DND-41 (cell line): ENCODE results near the gene HMBS.

Source experiments
- ATAC-seq: fragments of 200-7000 bp; cut with Tn5 transposase; 3 replicates; pipeline ENCODE4 v1.9.1; 2021; ENCODE audit warnings: low read depth; ENCODE audit not compliant: insufficient read depth
- DNase-seq: peaks from one replicate; pipeline ENCODE4 v3.0.0-alpha.2; 2020
- H2AFZ ChIP-seq: 2 replicates; pipeline ENCODE4 v1.6.0; 2012; ENCODE audit warnings: low read depth, low read length
- H3K27ac ChIP-seq: 2 replicates; pipeline ENCODE4 v1.5.1; 2012; ENCODE audit warnings: low read length, inconsistent platforms
- H3K27me3 ChIP-seq: fragments of 200-600 bp; sonication (generic); 2 replicates; pipeline ENCODE4 v1.6.0; 2012; ENCODE audit warnings: low read length, mild to moderate bottlenecking, inconsistent platforms; ENCODE audit not compliant: insufficient read depth, poor library complexity
- H3K36me3 ChIP-seq: 2 replicates; pipeline ENCODE4 v1.5.1; 2012; ENCODE audit warnings: low read length, inconsistent platforms; ENCODE audit not compliant: insufficient read depth
- H3K4me1 ChIP-seq: 2 replicates; pipeline ENCODE4 v1.5.1; 2012; ENCODE audit warnings: mild to moderate bottlenecking, low read length; ENCODE audit not compliant: insufficient read depth
- H3K4me2 ChIP-seq: 2 replicates; pipeline ENCODE4 v1.6.0; 2012; ENCODE audit warnings: mild to moderate bottlenecking, moderate library complexity, low read length, inconsistent platforms; ENCODE audit not compliant: insufficient read depth
- H3K4me3 ChIP-seq, 2 experiments: fragments of 200-600 bp in 1 of 2; shearing (Covaris generic) in 1 of 2; 2 replicates each; pipeline ENCODE4 v1.5.1; 2012 to 2016; ENCODE audit warnings: inconsistent platforms in 2 of 2, low read length in 2 of 2, mild to moderate bottlenecking in 2 of 2, low read depth in 1 of 2, moderate library complexity in 1 of 2
- H3K79me2 ChIP-seq: 2 replicates; pipeline ENCODE4 v1.6.0; 2012; ENCODE audit warnings: low read length, inconsistent platforms; ENCODE audit not compliant: insufficient read depth
- H3K9ac ChIP-seq: 2 replicates; pipeline ENCODE4 v1.6.0; 2012; ENCODE audit warnings: low read depth, mild to moderate bottlenecking, inconsistent platforms, low read length, moderate library complexity
- H3K9me3 ChIP-seq: 2 replicates; pipeline ENCODE4 v1.5.1; 2012; ENCODE audit warnings: low read length, moderate library complexity, mild to moderate bottlenecking, inconsistent platforms; ENCODE audit not compliant: insufficient read depth, severe bottlenecking
- H4K20me1 ChIP-seq: 2 replicates; pipeline ENCODE4 v1.6.0; 2012; ENCODE audit warnings: low read length; ENCODE audit not compliant: insufficient read depth
- EZH2 ChIP-seq: IDR thresholded peaks from 3 replicates; pipeline ENCODE4 v1.6.1; 2012; ENCODE audit warnings: borderline replicate concordance, low read depth, mild to moderate bottlenecking, moderate library complexity, low read length, inconsistent platforms; ENCODE audit not compliant: severe bottlenecking
- TF ChIP-seq, protein P1 (sequence below): IDR thresholded peaks from 2 replicates; pipeline ENCODE4 v1.5.1; 2012; ENCODE audit warnings: borderline replicate concordance, low read length, moderate library complexity, mild to moderate bottlenecking; ENCODE audit not compliant: poor library complexity, severe bottlenecking; ENCODE audit errors: extremely low read depth

The HMBS gene

DNA sequence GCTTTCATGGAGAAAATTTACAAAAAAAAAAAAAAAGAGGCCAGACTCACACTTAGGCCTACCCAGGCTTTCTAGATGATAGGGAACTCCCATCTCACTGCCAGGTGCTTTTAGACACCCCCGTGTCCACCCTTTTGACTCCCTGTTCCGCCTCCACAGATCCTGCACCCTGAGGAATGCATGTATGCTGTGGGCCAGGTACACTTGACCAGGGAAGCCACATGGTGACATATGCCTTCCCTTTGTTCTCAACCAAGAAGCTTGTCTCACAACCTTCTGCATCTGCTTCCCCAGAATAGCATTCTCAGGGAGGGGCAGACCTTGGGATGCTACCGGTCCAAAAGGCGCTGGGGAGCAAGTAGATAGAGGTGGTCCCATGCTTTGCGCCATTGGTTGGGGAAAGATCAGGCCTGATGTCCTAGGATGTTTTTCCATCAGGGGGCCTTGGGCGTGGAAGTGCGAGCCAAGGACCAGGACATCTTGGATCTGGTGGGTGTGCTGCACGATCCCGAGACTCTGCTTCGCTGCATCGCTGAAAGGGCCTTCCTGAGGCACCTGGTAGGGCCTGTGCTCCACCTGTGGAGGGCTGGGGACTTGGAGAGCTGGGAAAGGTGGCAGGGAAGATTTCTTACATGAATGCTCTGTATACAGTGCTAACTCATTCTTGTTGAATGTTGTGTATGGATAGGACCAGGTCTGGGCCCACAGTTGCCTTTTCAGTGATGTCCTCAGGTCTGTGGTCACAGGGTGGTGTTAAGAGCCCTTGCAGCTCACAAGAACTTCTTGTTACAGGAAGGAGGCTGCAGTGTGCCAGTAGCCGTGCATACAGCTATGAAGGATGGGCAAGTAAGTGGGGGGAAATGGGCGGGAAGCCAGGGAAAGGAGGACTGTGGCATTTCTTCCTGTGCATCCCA, 7.5 kb downstream of the HMBS start:
- peaks cover 59% of the 10 kb centered on the region for H3K36me3 ChIP-seq
- peak overlapping the region; percentile 99 for H3K9ac ChIP-seq
- no peaks in the 10 kb centered on the region for H3K9me3 ChIP-seq
- TF ChIP-seq EZH2, result no peak
- TF ChIP-seq, protein P1, sequence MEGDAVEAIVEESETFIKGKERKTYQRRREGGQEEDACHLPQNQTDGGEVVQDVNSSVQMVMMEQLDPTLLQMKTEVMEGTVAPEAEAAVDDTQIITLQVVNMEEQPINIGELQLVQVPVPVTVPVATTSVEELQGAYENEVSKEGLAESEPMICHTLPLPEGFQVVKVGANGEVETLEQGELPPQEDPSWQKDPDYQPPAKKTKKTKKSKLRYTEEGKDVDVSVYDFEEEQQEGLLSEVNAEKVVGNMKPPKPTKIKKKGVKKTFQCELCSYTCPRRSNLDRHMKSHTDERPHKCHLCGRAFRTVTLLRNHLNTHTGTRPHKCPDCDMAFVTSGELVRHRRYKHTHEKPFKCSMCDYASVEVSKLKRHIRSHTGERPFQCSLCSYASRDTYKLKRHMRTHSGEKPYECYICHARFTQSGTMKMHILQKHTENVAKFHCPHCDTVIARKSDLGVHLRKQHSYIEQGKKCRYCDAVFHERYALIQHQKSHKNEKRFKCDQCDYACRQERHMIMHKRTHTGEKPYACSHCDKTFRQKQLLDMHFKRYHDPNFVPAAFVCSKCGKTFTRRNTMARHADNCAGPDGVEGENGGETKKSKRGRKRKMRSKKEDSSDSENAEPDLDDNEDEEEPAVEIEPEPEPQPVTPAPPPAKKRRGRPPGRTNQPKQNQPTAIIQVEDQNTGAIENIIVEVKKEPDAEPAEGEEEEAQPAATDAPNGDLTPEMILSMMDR, result no peak
- H3K79me2 ChIP-seq, result peaks cover 59% of the 10 kb centered on the region
- H3K4me3 ChIP-seq, result peak overlapping the region; percentile 89 to 95; a peak in 3 of 4 replicates
- no peak overlapping the region for H2AFZ ChIP-seq
- ATAC-seq, result no peak
- no peaks in the 10 kb centered on the region for H3K27me3 ChIP-seq
- peaks cover 39% of the 10 kb centered on the region for H4K20me1 ChIP-seq
- peaks cover 37% of the 10 kb centered on the region for H3K4me1 ChIP-seq
- H3K4me2 ChIP-seq, result peak overlapping the region; percentile 93
- peak; percentile 37 for DNase-seq
- peak overlapping the region; percentile 99 for H3K27ac ChIP-seq

DNA sequence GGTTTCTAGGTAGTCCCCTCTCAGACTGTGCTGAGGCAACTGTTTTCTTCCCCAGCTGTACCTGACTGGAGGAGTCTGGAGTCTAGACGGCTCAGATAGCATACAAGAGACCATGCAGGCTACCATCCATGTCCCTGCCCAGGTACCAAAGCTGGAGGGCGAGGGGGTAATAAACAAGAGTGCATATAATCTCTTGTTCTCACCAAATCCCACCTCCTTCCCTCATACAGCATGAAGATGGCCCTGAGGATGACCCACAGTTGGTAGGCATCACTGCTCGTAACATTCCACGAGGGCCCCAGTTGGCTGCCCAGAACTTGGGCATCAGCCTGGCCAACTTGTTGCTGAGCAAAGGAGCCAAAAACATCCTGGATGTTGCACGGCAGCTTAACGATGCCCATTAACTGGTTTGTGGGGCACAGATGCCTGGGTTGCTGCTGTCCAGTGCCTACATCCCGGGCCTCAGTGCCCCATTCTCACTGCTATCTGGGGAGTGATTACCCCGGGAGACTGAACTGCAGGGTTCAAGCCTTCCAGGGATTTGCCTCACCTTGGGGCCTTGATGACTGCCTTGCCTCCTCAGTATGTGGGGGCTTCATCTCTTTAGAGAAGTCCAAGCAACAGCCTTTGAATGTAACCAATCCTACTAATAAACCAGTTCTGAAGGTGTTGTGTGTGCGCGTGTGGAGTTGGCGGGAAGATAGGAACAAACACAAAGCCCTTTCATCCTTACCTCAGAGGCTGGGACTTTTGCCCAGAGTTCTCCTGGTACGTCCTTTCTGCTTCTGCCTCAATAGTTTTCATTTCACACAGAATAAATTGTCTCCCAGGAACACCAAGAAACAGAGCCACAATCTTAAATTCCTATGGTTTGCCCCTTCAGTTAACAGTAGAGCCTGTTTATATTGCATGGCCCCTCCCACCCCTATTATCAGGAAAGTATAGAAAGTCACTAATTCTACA, 8.5 kb downstream of the HMBS start:
- Histone ChIP-seq H3K27me3 (no peaks in the 10 kb centered on the region), H3K4me2 (peak overlapping the region; percentile 93), H2AFZ (no peak overlapping the region), H3K79me2 (peaks cover 50% of the 10 kb centered on the region), H3K27ac (peak overlapping the region; percentile 99), H3K9me3 (no peaks in the 10 kb centered on the region), H3K36me3 (peaks cover 68% of the 10 kb centered on the region), H3K4me1 (peaks cover 37% of the 10 kb centered on the region), H3K9ac (peak overlapping the region; percentile 99), H3K4me3 (peak overlapping the region; percentile 89 to 95), H4K20me1 (peaks cover 34% of the 10 kb centered on the region)
- ATAC-seq (no peak), DNase-seq (peak; percentile 31)
- TF ChIP-seq, protein P1, result no peak
- TF ChIP-seq EZH2, result no peak

DNA sequence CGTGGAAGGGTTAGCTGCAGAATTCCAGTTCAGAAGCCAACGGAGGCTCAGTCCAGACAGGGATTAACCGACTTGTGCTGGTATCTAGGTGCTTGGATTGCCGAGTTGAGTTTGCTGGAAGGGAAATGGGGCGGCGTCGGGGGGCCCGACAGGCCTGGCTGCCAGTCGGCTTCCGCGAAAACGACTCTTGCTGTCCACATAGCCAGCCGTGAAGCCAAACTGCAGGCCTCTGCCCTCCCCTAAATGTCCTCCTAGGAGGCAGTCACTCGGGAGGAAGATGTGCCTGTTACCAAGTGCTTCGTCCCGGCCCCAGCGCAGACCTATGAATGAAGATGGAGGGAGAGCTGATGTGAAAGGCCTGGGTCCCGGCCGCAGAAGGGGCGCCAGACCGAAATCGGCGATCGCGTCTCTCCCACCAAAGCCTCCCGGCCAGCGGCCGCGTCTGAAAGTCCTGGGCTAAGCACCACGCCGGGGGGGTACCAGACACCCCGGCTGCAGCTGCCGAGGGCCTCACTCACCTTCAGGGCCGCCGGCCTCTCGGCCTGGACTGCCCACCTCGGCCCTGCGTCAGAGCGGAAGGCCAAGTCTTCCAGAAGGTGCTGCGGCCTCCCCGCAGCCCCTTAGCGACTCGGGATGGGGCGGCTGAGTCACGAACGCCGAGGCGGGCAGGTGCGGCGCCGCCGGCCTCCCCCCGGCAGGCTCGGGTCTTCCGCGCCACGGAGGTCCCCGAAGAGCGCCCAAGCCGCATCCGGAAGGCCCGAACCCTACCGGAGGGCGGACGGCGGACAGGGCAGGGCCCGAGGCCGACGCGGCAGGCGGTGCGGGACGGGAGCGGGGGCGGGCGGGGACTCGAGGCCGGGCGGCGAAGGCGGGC, 9.5 kb downstream of the HMBS start:
- no peaks in the 10 kb centered on the region for H3K27me3 ChIP-seq
- no peaks in the 10 kb centered on the region for H3K9me3 ChIP-seq
- peaks cover 34% of the 10 kb centered on the region for H4K20me1 ChIP-seq
- peaks cover 50% of the 10 kb centered on the region for H3K79me2 ChIP-seq
- TF ChIP-seq EZH2, result no peak
- TF ChIP-seq, protein P1, result no peak
- H3K36me3 ChIP-seq, result peaks cover 70% of the 10 kb centered on the region
- peak overlapping the region; percentile 99 for H3K27ac ChIP-seq
- H2AFZ ChIP-seq, result no peak overlapping the region
- ATAC-seq, result no peak
- H3K4me1 ChIP-seq, result peaks cover 37% of the 10 kb centered on the region
- peak overlapping the region; percentile 93 for H3K4me2 ChIP-seq
- peak overlapping the region; percentile 89 to 95 for H3K4me3 ChIP-seq
- DNase-seq, result peak; percentile 48
- peak overlapping the region; percentile 99 for H3K9ac ChIP-seq
